IPS-18c (cell line): ENCODE results near the gene FBXO34.
"Not testable (repeated sequence)": the region's sequence is repeated elsewhere in the genome, so short reads cannot be mapped to it uniquely, and the experiment has no call there.

Source experiments
- H3K4me3 ChIP-seq: 2 replicates; pipeline ENCODE4 v1.7.0; 2013; ENCODE audit warnings: low read depth, mild to moderate bottlenecking, low read length, moderate library complexity; ENCODE audit not compliant: insufficient read depth
- H3K9me3 ChIP-seq: one replicate; pipeline ENCODE4 v1.6.1; 2013; ENCODE audit warnings: mild to moderate bottlenecking, low read length, moderate library complexity; ENCODE audit not compliant: control insufficient read depth, insufficient read depth

FBXO34 gene

GRCh38 chr14:55297611-55298499 is 26.6 kb downstream of the FBXO34 start:
- Histone ChIP-seq H3K9me3 (no peaks in the 10 kb centered on the region), H3K4me3 (no peak overlapping the region)

GRCh38 chr14:55298500-55298822 is 27.2 kb downstream of the FBXO34 start:
- Histone ChIP-seq H3K9me3 (no peaks in the 10 kb centered on the region), H3K4me3 (no peak overlapping the region)

GRCh38 chr14:55301437-55302121 is 30.4 kb downstream of the FBXO34 start:
- H3K4me3 ChIP-seq = no peak overlapping the region
- H3K9me3 ChIP-seq = no peaks in the 10 kb centered on the region

- Histone ChIP-seq H3K4me3 (no peak overlapping the region), H3K9me3 (no peaks in the 10 kb centered on the region)
Measured at GRCh38 chr14:55302367-55303124, 31.3 kb downstream of the FBXO34 start.

- H3K4me3 ChIP-seq = no peak overlapping the region
- H3K9me3 ChIP-seq = no peaks in the 10 kb centered on the region
Measured at GRCh38 chr14:55303125-55303499, 31.9 kb downstream of the FBXO34 start.

GRCh38 chr14:55303691-55304145 is 32.5 kb downstream of the FBXO34 start:
- no peaks in the 10 kb centered on the region for H3K9me3 ChIP-seq
- H3K4me3 ChIP-seq = no peak overlapping the region

- no peak overlapping the region for H3K4me3 ChIP-seq
Measured at GRCh38 chr14:55306938-55307589, 35.8 kb downstream of the FBXO34 start.

GRCh38 chr14:55309154-55309553 is 37.9 kb downstream of the FBXO34 start:
- H3K4me3 ChIP-seq = no peak overlapping the region
- H3K9me3 ChIP-seq = peaks cover 10% of the 10 kb centered on the region

More at GRCh38 chr14:55306938-55307589, 35.8 kb downstream of the FBXO34 start:
- H3K9me3 ChIP-seq = peaks cover 8% of the 10 kb centered on the region

GRCh38 chr14:55309761-55310365 is 38.6 kb downstream of the FBXO34 start:
- Histone ChIP-seq H3K9me3 (peaks cover 10% of the 10 kb centered on the region), H3K4me3 (no peak overlapping the region)

- H3K9me3 ChIP-seq = not testable (repeated sequence)
- peak overlapping the region; percentile 20; the same call in 1 of the 2 replicates for H3K4me3 ChIP-seq
Measured at GRCh38 chr14:55312379-55313030, 41.3 kb downstream of the FBXO34 start.

- Histone ChIP-seq H3K4me3 (no peak overlapping the region), H3K9me3 (peaks cover 10% of the 10 kb centered on the region)
Measured at GRCh38 chr14:55313480-55313879, 42.3 kb downstream of the FBXO34 start.

- peaks cover 10% of the 10 kb centered on the region for H3K9me3 ChIP-seq
- H3K4me3 ChIP-seq = no peak overlapping the region
Measured at GRCh38 chr14:55314449-55314848, 43.2 kb downstream of the FBXO34 start.

GRCh38 chr14:55316564-55316963 is 45.3 kb downstream of the FBXO34 start:
- Histone ChIP-seq H3K9me3 (peaks cover 7% of the 10 kb centered on the region), H3K4me3 (no peak overlapping the region)

GRCh38 chr14:55317542-55318306 is 46.5 kb downstream of the FBXO34 start:
- no peaks in the 10 kb centered on the region for H3K9me3 ChIP-seq

GRCh38 chr14:55318694-55319093 is 47.5 kb downstream of the FBXO34 start:
- H3K9me3 ChIP-seq = no peaks in the 10 kb centered on the region

More at GRCh38 chr14:55317542-55318306, 46.5 kb downstream of the FBXO34 start:
- no peak overlapping the region for H3K4me3 ChIP-seq

GRCh38 chr14:55323910-55324309 is 52.7 kb downstream of the FBXO34 start:
- H3K4me3 ChIP-seq = no peak overlapping the region
- H3K9me3 ChIP-seq = no peaks in the 10 kb centered on the region

More at GRCh38 chr14:55318694-55319093, 47.5 kb downstream of the FBXO34 start:
- H3K4me3 ChIP-seq = no peak overlapping the region
